Neural cell (in vitro differentiated cells): ENCODE measurements around the gene IGF1R. TPM values are rescaled to one million over a fixed set of nuclear protein-coding genes. Genes with fewer than 3 reads are reported as not detected.

Source experiments
- H2AFZ ChIP-seq: fragments of 200-600, 300-800 bp; sonication (generic), shearing (Covaris generic); 2 replicates; pipeline ENCODE4 v1.6.0; 2014; ENCODE audit warnings: low read depth, mild to moderate bottlenecking, antibody characterized with exemption, low read length, moderate library complexity
- H3F3A ChIP-seq: fragments of 200-600 bp; shearing (Covaris generic); 2 replicates; pipeline ENCODE4 v1.6.1; 2016; ENCODE audit warnings: mild to moderate bottlenecking, moderate library complexity, mixed read lengths, antibody characterized with exemption, low read length; ENCODE audit not compliant: insufficient read depth, poor library complexity, severe bottlenecking
- H3K27ac ChIP-seq: fragments of 200-600, 300-800 bp; sonication (generic), shearing (Covaris generic); 2 replicates; pipeline ENCODE4 v1.5.1; 2014; ENCODE audit warnings: mild to moderate bottlenecking, low read length, moderate library complexity
- H3K27me3 ChIP-seq: fragments of 300-800, 200-600 bp; sonication (generic), shearing (Covaris generic); 2 replicates; pipeline ENCODE4 v1.6.0; 2014; ENCODE audit warnings: mild to moderate bottlenecking, low read depth, low read length, moderate library complexity; ENCODE audit not compliant: insufficient read depth
- H3K36me3 ChIP-seq: fragments of 300-800, 200-600 bp; sonication (generic), shearing (Covaris generic); 2 replicates; pipeline ENCODE4 v1.5.1; 2014; ENCODE audit warnings: mild to moderate bottlenecking, antibody characterized with exemption, low read length, moderate library complexity; ENCODE audit not compliant: insufficient read depth
- H3K4me2 ChIP-seq: fragments of 300-800, 200-600 bp; sonication (generic), shearing (Covaris generic); 2 replicates; pipeline ENCODE4 v1.6.0; 2014; ENCODE audit warnings: mild to moderate bottlenecking, low read length
- H3K4me3 ChIP-seq: fragments of 300-800, 200-600 bp; sonication (generic), shearing (Covaris generic); 2 replicates; pipeline ENCODE4 v1.5.1; 2014; ENCODE audit warnings: mild to moderate bottlenecking, low read length, moderate library complexity
- H3K79me2 ChIP-seq: fragments of 200-600 bp; shearing (Covaris generic); replicated peaks from 2 replicates; pipeline ENCODE4 v1.6.0; 2014; ENCODE audit warnings: mild to moderate bottlenecking, low read length, moderate library complexity; ENCODE audit not compliant: insufficient read depth
- H3K9ac ChIP-seq: fragments of 300-800, 200-600 bp; sonication (generic), shearing (Covaris generic); 2 replicates; pipeline ENCODE4 v1.6.1; 2016; ENCODE audit warnings: mild to moderate bottlenecking, low read length, mixed read lengths
- H3K9me2 ChIP-seq: fragments of 200-600 bp; shearing (Covaris generic); 2 replicates; pipeline ENCODE4 v1.6.1; 2016; ENCODE audit warnings: mild to moderate bottlenecking, low read length, mixed read lengths; ENCODE audit not compliant: insufficient read depth
- H3K9me3 ChIP-seq: fragments of 200-600, 300-800 bp; sonication (generic), shearing (Covaris generic); 2 replicates; pipeline ENCODE4 v1.6.1; 2016; ENCODE audit warnings: mild to moderate bottlenecking, mixed run types, low read length, moderate library complexity, mixed read lengths
- H4K20me1 ChIP-seq: fragments of 200-600 bp; shearing (Covaris generic); 2 replicates; pipeline ENCODE4 v1.6.1; 2016; ENCODE audit warnings: mild to moderate bottlenecking, mixed run types; ENCODE audit not compliant: insufficient read depth
- CTCF ChIP-seq: fragments of 450-650 bp; IDR thresholded peaks from 2 replicates; pipeline ENCODE4 v1.5.1; 2014; ENCODE audit warnings: antibody characterized with exemption, mild to moderate bottlenecking, moderate library complexity; ENCODE audit not compliant: poor library complexity, severe bottlenecking
- EP300 ChIP-seq: fragments of 450-650 bp; conservative IDR thresholded peaks from 2 replicates; pipeline ENCODE4 v1.6.1; 2014; ENCODE audit warnings: antibody characterized with exemption, mild to moderate bottlenecking, moderate library complexity; ENCODE audit not compliant: poor library complexity, severe bottlenecking
- EZH2 ChIP-seq: fragments of 200-600, 300-800 bp; shearing (Covaris generic), sonication (generic); IDR thresholded peaks from 2 replicates; pipeline ENCODE4 v1.6.1; 2014; ENCODE audit warnings: antibody characterized with exemption, low read length, borderline replicate concordance, mild to moderate bottlenecking; ENCODE audit not compliant: insufficient read depth, poor library complexity, severe bottlenecking
- MXI1 ChIP-seq: fragments of 450-650 bp; conservative IDR thresholded peaks from 2 replicates; pipeline ENCODE4 v1.6.1; 2014; ENCODE audit warnings: antibody characterized with exemption, mild to moderate bottlenecking; ENCODE audit not compliant: poor library complexity, severe bottlenecking
- POLR2AphosphoS5 ChIP-seq: IDR thresholded peaks from 2 replicates; pipeline ENCODE4 v1.6.1; 2012
- RAD21 ChIP-seq: fragments of 450-650 bp; conservative IDR thresholded peaks from 2 replicates; pipeline ENCODE4 v1.6.1; 2014; ENCODE audit warnings: antibody characterized with exemption, mild to moderate bottlenecking, moderate library complexity
- REST ChIP-seq: IDR thresholded peaks from 2 replicates; pipeline ENCODE4 v1.6.1; 2012; ENCODE audit warnings: borderline replicate concordance
- SMC3 ChIP-seq: fragments of 450-650 bp; conservative IDR thresholded peaks from 2 replicates; pipeline ENCODE4 v1.6.1; 2014; ENCODE audit warnings: antibody characterized with exemption, mild to moderate bottlenecking, moderate library complexity; ENCODE audit not compliant: poor library complexity
- TAF1 ChIP-seq: IDR thresholded peaks from 2 replicates; pipeline ENCODE4 v1.6.1; 2012; ENCODE audit warnings: low read depth
- polyA plus RNA-seq: library from polyadenylated mRNA; depleted of rRNA; stranded (reverse); fragments of >200 nt; gene quantifications from 2 replicates; pipeline ENCODE4 v1.2.3, GENCODE V29; 2014

IGF1R gene
- polyA plus RNA-seq, 1 donor from 2014 or later, result 10.9 TPM

- TF ChIP-seq MXI1 (no peak), REST (no peak)
- no peak overlapping the region for H3K4me2 ChIP-seq
- no peaks in the 10 kb centered on the region for H3K9me2 ChIP-seq
- no peaks in the 10 kb centered on the region for H3K36me3 ChIP-seq
- no peak overlapping the region for H3K4me3 ChIP-seq
- no peaks in the 10 kb centered on the region for H3K27me3 ChIP-seq
- no peaks in the 10 kb centered on the region for H3K79me2 ChIP-seq
- no peaks in the 10 kb centered on the region for H4K20me1 ChIP-seq
- no peaks in the 10 kb centered on the region for H3K9me3 ChIP-seq
- no peak overlapping the region for H3K9ac ChIP-seq
- no peaks in the 10 kb centered on the region for H3F3A ChIP-seq
- no peak overlapping the region for H3K27ac ChIP-seq
- no peak overlapping the region for H2AFZ ChIP-seq
Observed at GRCh38 chr15:98905963-98906711, 257.8 kb downstream of the IGF1R start.

- Histone ChIP-seq H2AFZ (no peak overlapping the region), H3F3A (no peaks in the 10 kb centered on the region), H3K27ac (no peak overlapping the region), H3K36me3 (no peaks in the 10 kb centered on the region), H3K9me3 (no peaks in the 10 kb centered on the region), H3K79me2 (no peaks in the 10 kb centered on the region), H3K4me3 (no peak overlapping the region), H3K9me2 (no peaks in the 10 kb centered on the region), H4K20me1 (no peaks in the 10 kb centered on the region), H3K4me2 (no peak overlapping the region), H3K9ac (no peak overlapping the region), H3K27me3 (no peaks in the 10 kb centered on the region)
- TF ChIP-seq EP300 (no peak), SMC3 (no peak), MXI1 (no peak), RAD21 (no peak), TAF1 (no peak), CTCF (no peak)
Observed at GRCh38 chr15:98906712-98907083, 258.4 kb downstream of the IGF1R start.

- Histone ChIP-seq H2AFZ (no peak overlapping the region), H4K20me1 (no peaks in the 10 kb centered on the region), H3K4me3 (no peak overlapping the region), H3K9me2 (no peaks in the 10 kb centered on the region), H3K27me3 (no peaks in the 10 kb centered on the region), H3K9ac (no peak overlapping the region), H3K9me3 (no peaks in the 10 kb centered on the region), H3K36me3 (peaks cover 10% of the 10 kb centered on the region), H3K27ac (no peak overlapping the region), H3F3A (no peaks in the 10 kb centered on the region), H3K4me2 (no peak overlapping the region), H3K79me2 (no peaks in the 10 kb centered on the region)
- TF ChIP-seq TAF1, result no peak
- no peak for TF ChIP-seq REST
- no peak for TF ChIP-seq MXI1
- TF ChIP-seq EP300, result no peak
- TF ChIP-seq CTCF, result no peak
- TF ChIP-seq POLR2AphosphoS5, result no peak
- no peak for TF ChIP-seq SMC3
- TF ChIP-seq RAD21, result no peak
- TF ChIP-seq EZH2, result no peak
Observed at GRCh38 chr15:98907927-98908471, 259.7 kb downstream of the IGF1R start.
